SK-N-SH treated with all-trans-retinoic acid at 6 μM for 48 hours (cell line): Measurements from ENCODE around the gene ADH1B.
"Not testable (repeated sequence)": the region's sequence is repeated elsewhere in the genome, so short reads cannot be mapped to it uniquely, and the experiment has no call there.

Source experiments
- ATAC-seq: fragments of 200-7000 bp; cut with Tn5 transposase; 3 replicates; pipeline ENCODE4 v1.9.1; 2020; ENCODE audit warnings: mild to moderate bottlenecking, moderate library complexity
- ARNTL ChIP-seq: fragments of 450-650 bp; formaldehyde crosslinking; IDR thresholded peaks from 2 replicates; pipeline ENCODE4 v1.5.0; 2020; ENCODE audit warnings: low read depth, mild to moderate bottlenecking, moderate library complexity, borderline replicate concordance
- BACH2 ChIP-seq: fragments of 250-450 bp; sonication (Bioruptor Pico); IDR thresholded peaks from 2 replicates; pipeline ENCODE4 v1.9.0; 2021; ENCODE audit warnings: mild to moderate bottlenecking, borderline replicate concordance
- CSDC2 ChIP-seq: fragments of 250-450 bp; sonication (Bioruptor Pico); IDR thresholded peaks from 2 replicates; pipeline ENCODE4 v1.5.0; 2020; ENCODE audit warnings: mild to moderate bottlenecking, moderate library complexity
- ESRRG ChIP-seq: fragments of 250-450 bp; sonication (Bioruptor Pico); IDR thresholded peaks from 2 replicates; pipeline ENCODE4 v1.6.1; 2021; ENCODE audit warnings: mild to moderate bottlenecking
- GLIS3 ChIP-seq: fragments of 250-450 bp; sonication (Bioruptor Pico); IDR thresholded peaks from 2 replicates; pipeline ENCODE4 v1.5.0; 2020; ENCODE audit warnings: mild to moderate bottlenecking, moderate library complexity
- ISL1 ChIP-seq: fragments of 250-450 bp; sonication (Bioruptor Pico); IDR thresholded peaks from 2 replicates; pipeline ENCODE4 v2.1.2; 2022; ENCODE audit warnings: mild to moderate bottlenecking, moderate library complexity
- PPARA ChIP-seq: fragments of 250-450 bp; sonication (Bioruptor Pico); IDR thresholded peaks from 2 replicates; pipeline ENCODE4 v1.5.0; 2020; ENCODE audit warnings: mild to moderate bottlenecking, borderline replicate concordance
- RARB ChIP-seq: fragments of 250-450 bp; sonication (Bioruptor Pico); IDR thresholded peaks from 2 replicates; pipeline ENCODE4 v1.8.0; 2021; ENCODE audit warnings: mild to moderate bottlenecking, moderate library complexity
- SNAI2 ChIP-seq: fragments of 250-450 bp; sonication (Bioruptor Pico); IDR thresholded peaks from 2 replicates; pipeline ENCODE4 v1.5.0; 2020; ENCODE audit warnings: mild to moderate bottlenecking, moderate library complexity
- TCF4 ChIP-seq: fragments of 250-450 bp; sonication (Bioruptor Pico); IDR thresholded peaks from 2 replicates; pipeline ENCODE4 v1.8.0; 2021; ENCODE audit warnings: mild to moderate bottlenecking, moderate library complexity, borderline replicate concordance
- TSHZ2 ChIP-seq: fragments of 250-450 bp; sonication (Bioruptor Pico); IDR thresholded peaks from 2 replicates; pipeline ENCODE4 v1.5.0; 2020; ENCODE audit warnings: mild to moderate bottlenecking, moderate library complexity
- ZC3H10 ChIP-seq: fragments of 250-450 bp; sonication (Bioruptor Pico); IDR thresholded peaks from 2 replicates; pipeline ENCODE4 v1.5.1; 2021; ENCODE audit warnings: mild to moderate bottlenecking, moderate library complexity
- ZFP3 ChIP-seq: fragments of 250-450 bp; sonication (Bioruptor Pico); IDR thresholded peaks from 2 replicates; pipeline ENCODE4 v1.5.0; 2020; ENCODE audit warnings: mild to moderate bottlenecking, moderate library complexity
- ZFP30 ChIP-seq: fragments of 450-650 bp; formaldehyde crosslinking; IDR thresholded peaks from 2 replicates; pipeline ENCODE4 v1.5.0; 2022; ENCODE audit warnings: mild to moderate bottlenecking, moderate library complexity
- ZNF565 ChIP-seq: fragments of 450-650 bp; formaldehyde crosslinking; conservative IDR thresholded peaks from 2 replicates; pipeline ENCODE4 v1.5.0; 2020; ENCODE audit warnings: low read depth, mild to moderate bottlenecking, moderate library complexity
- ZNF70 ChIP-seq: fragments of 450-650 bp; formaldehyde crosslinking; IDR thresholded peaks from 2 replicates; pipeline ENCODE4 v1.5.0; 2020; ENCODE audit warnings: mild to moderate bottlenecking, moderate library complexity
- ZNF8 ChIP-seq: fragments of 450-650 bp; formaldehyde crosslinking; IDR thresholded peaks from 2 replicates; pipeline ENCODE4 v1.5.0; 2020; ENCODE audit warnings: mild to moderate bottlenecking, moderate library complexity
- TF ChIP-seq, protein P1 (sequence below): fragments of 250-450 bp; sonication (Bioruptor Pico); IDR thresholded peaks from 2 replicates; pipeline ENCODE4 v1.5.1; 2021; ENCODE audit warnings: mild to moderate bottlenecking, moderate library complexity
- TF ChIP-seq, protein P2 (sequence below): fragments of 250-450 bp; sonication (Bioruptor Pico); IDR thresholded peaks from 2 replicates; pipeline ENCODE4 v1.5.1; 2020; ENCODE audit warnings: low read depth, mild to moderate bottlenecking, moderate library complexity
- TF ChIP-seq, protein P3 (sequence below): fragments of 250-450 bp; sonication (Bioruptor Pico); IDR thresholded peaks from 2 replicates; pipeline ENCODE4 v1.8.0; 2020; ENCODE audit warnings: mild to moderate bottlenecking, moderate library complexity, borderline replicate concordance
- TF ChIP-seq, protein P4 (sequence below): fragments of 250-450 bp; sonication (Bioruptor Pico); IDR thresholded peaks from 2 replicates; pipeline ENCODE4 v1.8.0; 2021; ENCODE audit warnings: low read depth, mild to moderate bottlenecking, moderate library complexity, borderline replicate concordance

ADH1B gene

GRCh38 chr4:99321241-99322191 lies at the start of gene ADH1B:
Gene ADH1B (minus strand): TSS chr4:99321401. CDS start chr4:99321331, 70 bp downstream.
- no peak for TF ChIP-seq ZNF70 (CRISPR knock-in tag)
- TF ChIP-seq, protein P1, sequence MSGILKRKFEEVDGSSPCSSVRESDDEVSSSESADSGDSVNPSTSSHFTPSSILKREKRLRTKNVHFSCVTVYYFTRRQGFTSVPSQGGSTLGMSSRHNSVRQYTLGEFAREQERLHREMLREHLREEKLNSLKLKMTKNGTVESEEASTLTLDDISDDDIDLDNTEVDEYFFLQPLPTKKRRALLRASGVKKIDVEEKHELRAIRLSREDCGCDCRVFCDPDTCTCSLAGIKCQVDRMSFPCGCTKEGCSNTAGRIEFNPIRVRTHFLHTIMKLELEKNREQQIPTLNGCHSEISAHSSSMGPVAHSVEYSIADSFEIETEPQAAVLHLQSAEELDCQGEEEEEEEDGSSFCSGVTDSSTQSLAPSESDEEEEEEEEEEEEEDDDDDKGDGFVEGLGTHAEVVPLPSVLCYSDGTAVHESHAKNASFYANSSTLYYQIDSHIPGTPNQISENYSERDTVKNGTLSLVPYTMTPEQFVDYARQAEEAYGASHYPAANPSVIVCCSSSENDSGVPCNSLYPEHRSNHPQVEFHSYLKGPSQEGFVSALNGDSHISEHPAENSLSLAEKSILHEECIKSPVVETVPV, result no peak
- no peak for TF ChIP-seq ZNF8 (CRISPR knock-in tag)
- TF ChIP-seq ZC3H10 (CRISPR knock-in tag), result no peak
- TF ChIP-seq, protein P2, sequence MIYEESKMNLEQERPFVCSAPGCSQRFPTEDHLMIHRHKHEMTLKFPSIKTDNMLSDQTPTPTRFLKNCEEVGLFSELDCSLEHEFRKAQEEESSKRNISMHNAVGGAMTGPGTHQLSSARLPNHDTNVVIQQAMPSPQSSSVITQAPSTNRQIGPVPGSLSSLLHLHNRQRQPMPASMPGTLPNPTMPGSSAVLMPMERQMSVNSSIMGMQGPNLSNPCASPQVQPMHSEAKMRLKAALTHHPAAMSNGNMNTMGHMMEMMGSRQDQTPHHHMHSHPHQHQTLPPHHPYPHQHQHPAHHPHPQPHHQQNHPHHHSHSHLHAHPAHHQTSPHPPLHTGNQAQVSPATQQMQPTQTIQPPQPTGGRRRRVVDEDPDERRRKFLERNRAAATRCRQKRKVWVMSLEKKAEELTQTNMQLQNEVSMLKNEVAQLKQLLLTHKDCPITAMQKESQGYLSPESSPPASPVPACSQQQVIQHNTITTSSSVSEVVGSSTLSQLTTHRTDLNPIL, result no peak
- TF ChIP-seq TCF4, result no peak
- no peak for TF ChIP-seq SNAI2 (CRISPR knock-in tag)
- no peak for TF ChIP-seq TSHZ2 (CRISPR knock-in tag)
- TF ChIP-seq, protein P3, sequence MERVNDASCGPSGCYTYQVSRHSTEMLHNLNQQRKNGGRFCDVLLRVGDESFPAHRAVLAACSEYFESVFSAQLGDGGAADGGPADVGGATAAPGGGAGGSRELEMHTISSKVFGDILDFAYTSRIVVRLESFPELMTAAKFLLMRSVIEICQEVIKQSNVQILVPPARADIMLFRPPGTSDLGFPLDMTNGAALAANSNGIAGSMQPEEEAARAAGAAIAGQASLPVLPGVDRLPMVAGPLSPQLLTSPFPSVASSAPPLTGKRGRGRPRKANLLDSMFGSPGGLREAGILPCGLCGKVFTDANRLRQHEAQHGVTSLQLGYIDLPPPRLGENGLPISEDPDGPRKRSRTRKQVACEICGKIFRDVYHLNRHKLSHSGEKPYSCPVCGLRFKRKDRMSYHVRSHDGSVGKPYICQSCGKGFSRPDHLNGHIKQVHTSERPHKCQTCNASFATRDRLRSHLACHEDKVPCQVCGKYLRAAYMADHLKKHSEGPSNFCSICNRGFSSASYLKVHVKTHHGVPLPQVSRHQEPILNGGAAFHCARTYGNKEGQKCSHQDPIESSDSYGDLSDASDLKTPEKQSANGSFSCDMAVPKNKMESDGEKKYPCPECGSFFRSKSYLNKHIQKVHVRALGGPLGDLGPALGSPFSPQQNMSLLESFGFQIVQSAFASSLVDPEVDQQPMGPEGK (CRISPR knock-in tag), result no peak
- no peak for TF ChIP-seq ZFP30 (CRISPR knock-in tag)

GRCh38 chr4:99367817-99368216 lies 46.6 kb upstream of the ADH1B start:
- ATAC-seq, result not testable (repeated sequence)

More at GRCh38 chr4:99321241-99322191, at the start of gene ADH1B:
- ATAC-seq, result no peak

DNA sequence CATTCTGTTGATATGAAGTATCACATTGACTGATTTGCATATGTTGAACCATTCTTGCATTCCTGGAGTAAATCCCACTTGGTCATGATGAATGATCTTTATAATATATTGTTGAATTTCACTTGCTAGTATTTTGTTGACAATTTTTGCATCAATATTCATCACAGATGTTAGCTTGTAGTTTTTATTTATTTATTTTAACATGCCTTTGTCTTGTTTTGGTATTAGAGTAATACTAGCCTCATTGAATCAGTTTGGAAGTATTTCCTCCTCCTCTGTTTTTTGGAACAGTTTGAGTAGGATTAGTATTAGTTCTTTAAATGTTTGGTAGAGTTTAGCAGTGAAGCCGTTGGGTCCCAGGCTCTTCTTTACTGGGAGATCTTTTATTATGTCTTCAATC lies 45.3 kb upstream of the ADH1B start:
- TF ChIP-seq ZNF8 (CRISPR knock-in tag) (no peak), PPARA (CRISPR knock-in tag) (no peak), ZNF70 (CRISPR knock-in tag) (no peak), ARNTL (no peak), TCF4 (no peak), RARB (CRISPR knock-in tag) (no peak), ESRRG (CRISPR knock-in tag) (no peak), GLIS3 (CRISPR knock-in tag) (no peak), ZNF565 (CRISPR knock-in tag) (no peak), ZFP30 (CRISPR knock-in tag) (no peak), ISL1 (CRISPR knock-in tag) (no peak), BACH2 (CRISPR knock-in tag) (no peak), TSHZ2 (CRISPR knock-in tag) (no peak), CSDC2 (CRISPR knock-in tag) (no peak), ZFP3 (CRISPR knock-in tag) (no peak), ZC3H10 (CRISPR knock-in tag) (no peak)
- TF ChIP-seq, protein P4, sequence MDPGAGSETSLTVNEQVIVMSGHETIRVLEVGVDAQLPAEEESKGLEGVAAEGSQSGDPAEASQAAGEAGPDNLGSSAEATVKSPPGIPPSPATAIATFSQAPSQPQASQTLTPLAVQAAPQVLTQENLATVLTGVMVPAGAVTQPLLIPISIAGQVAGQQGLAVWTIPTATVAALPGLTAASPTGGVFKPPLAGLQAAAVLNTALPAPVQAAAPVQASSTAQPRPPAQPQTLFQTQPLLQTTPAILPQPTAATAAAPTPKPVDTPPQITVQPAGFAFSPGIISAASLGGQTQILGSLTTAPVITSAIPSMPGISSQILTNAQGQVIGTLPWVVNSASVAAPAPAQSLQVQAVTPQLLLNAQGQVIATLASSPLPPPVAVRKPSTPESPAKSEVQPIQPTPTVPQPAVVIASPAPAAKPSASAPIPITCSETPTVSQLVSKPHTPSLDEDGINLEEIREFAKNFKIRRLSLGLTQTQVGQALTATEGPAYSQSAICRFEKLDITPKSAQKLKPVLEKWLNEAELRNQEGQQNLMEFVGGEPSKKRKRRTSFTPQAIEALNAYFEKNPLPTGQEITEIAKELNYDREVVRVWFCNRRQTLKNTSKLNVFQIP (CRISPR knock-in tag), result no peak
- TF ChIP-seq, protein P2, result no peak
- TF ChIP-seq, protein P3 (CRISPR knock-in tag), result no peak

More for the DNA sequence above, 45.3 kb upstream of the ADH1B start:
- no peak for ATAC-seq
